BJ (cell line): Measurements from ENCODE around the gene C1QL2. TPM values are rescaled to one million over a fixed set of nuclear protein-coding genes. Genes with fewer than 3 reads are reported as not detected.

Experiments
- CTCF ChIA-PET: fragments of 350-600 bp; formaldehyde crosslinking; extraction: SDS; loops from one replicate; lab custom pipeline; 2021; ENCODE audit warnings: antibody characterized with exemption, inconsistent platforms; lab: Yijun Ruan, JAX
- POLR2A ChIA-PET: fragments of 300-600 bp; sonication (Branson Sonifier 250); formaldehyde crosslinking; extraction: SDS; loops from one replicate; lab custom pipeline; 2021; ENCODE audit warnings: antibody characterized with exemption; lab: Charles Lee
- DNase-seq: peaks from one replicate; pipeline ENCODE4 v3.0.0-alpha.2; 2011; ENCODE audit warnings: low read depth
- H3K27me3 ChIP-seq: 2 replicates; pipeline ENCODE4 v1.6.0; 2011; ENCODE audit warnings: low read length; ENCODE audit not compliant: control insufficient read depth, insufficient read depth
- H3K36me3 ChIP-seq: 2 replicates; pipeline ENCODE4 v1.5.1; 2011; ENCODE audit warnings: low read length; ENCODE audit not compliant: control insufficient read depth, insufficient read depth
- H3K4me3 ChIP-seq: 2 replicates; pipeline ENCODE4 v1.5.1; 2011; ENCODE audit warnings: low read depth, mild to moderate bottlenecking, control low read depth, low read length
- polyA plus RNA-seq: library from polyadenylated mRNA; depleted of rRNA; stranded (reverse); fragments of >200 nt; gene quantifications from 2 replicates; pipeline ENCODE4 v1.2.3, GENCODE V29; 2011
- TF ChIP-seq, protein P1 (sequence below): IDR thresholded peaks from 2 replicates; pipeline ENCODE4 v1.5.1; 2011; ENCODE audit warnings: low read depth, mild to moderate bottlenecking, control low read depth, inconsistent platforms, low read length, moderate library complexity; ENCODE audit not compliant: insufficient read depth

Gene C1QL2
- polyA plus RNA-seq, 1 experiment: not detected

DNA sequence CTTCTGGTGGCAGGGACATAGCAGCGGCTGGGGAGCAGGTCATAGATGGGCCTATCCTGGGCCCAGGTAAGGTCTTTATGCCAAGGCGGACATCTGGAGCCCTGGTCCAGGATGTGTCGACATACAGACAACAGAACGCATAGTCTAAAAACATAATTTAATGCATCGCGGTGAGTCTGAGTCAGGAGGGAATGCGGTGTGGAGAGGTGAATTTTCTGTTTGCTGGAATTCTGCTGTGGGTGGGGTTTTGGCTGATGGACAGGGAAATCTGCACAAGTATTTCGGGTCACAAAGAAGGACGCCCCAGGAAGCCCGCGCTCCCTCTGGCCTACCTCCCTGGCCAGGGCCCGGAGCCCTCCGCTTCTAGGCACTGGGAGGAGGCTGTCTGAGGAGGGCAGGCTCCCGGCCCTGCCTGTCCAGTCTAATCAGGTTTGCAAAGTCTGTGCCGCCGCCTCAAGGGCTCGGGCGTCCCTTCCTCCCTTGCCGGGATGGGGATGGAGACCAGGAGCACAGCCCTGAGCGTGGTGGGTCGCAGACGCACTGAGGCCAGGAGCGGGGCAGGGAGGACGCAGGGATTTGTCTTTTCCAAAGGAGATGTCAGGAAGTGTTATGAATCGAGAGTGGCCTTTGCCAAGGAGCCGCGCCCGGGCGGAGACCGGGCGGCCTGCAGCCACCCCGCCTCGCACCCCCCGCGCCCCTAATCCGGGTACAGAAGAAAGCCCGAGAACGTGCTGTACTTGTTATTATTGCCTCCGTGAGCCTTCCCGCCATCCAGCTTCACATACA is 2.3 kb downstream of the C1QL2 start:
- TF ChIP-seq, protein P1, sequence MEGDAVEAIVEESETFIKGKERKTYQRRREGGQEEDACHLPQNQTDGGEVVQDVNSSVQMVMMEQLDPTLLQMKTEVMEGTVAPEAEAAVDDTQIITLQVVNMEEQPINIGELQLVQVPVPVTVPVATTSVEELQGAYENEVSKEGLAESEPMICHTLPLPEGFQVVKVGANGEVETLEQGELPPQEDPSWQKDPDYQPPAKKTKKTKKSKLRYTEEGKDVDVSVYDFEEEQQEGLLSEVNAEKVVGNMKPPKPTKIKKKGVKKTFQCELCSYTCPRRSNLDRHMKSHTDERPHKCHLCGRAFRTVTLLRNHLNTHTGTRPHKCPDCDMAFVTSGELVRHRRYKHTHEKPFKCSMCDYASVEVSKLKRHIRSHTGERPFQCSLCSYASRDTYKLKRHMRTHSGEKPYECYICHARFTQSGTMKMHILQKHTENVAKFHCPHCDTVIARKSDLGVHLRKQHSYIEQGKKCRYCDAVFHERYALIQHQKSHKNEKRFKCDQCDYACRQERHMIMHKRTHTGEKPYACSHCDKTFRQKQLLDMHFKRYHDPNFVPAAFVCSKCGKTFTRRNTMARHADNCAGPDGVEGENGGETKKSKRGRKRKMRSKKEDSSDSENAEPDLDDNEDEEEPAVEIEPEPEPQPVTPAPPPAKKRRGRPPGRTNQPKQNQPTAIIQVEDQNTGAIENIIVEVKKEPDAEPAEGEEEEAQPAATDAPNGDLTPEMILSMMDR: no peak
- ChIA-PET POLR2A (no interaction called here), CTCF (interaction anchor here (0.6 kb wide), 1 partner anchor 12 kb away, joined by 3 read pairs; no protein-coding TSS in a partner anchor)
- DNase-seq: no peak
- Histone ChIP-seq H3K27me3 (peaks cover 37% of the 10 kb centered on the region), H3K4me3 (no peak overlapping the region), H3K36me3 (no peaks in the 10 kb centered on the region)

DNA sequence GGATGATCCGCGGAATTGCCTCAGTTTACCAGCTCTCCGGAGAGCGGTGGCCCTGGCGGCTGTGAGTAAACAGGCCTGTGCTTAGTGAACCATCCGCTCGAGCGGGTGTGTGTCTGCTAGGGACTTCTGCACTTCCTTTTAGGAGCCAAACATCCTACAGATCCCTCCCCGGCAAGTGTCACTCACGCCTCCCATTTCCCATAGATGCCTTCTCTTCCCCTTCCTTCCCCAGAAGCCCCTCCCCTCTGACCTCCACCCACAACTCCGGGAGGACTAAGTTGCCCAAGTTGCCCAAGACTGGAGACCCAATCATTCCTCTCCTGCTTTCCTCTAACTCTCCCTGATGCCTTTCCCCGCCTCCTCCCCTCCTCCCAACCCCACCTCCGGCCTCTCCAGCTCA is 2.9 kb downstream of the C1QL2 start:
- ChIA-PET POLR2A (no interaction called here), CTCF (no interaction called here)

DNA sequence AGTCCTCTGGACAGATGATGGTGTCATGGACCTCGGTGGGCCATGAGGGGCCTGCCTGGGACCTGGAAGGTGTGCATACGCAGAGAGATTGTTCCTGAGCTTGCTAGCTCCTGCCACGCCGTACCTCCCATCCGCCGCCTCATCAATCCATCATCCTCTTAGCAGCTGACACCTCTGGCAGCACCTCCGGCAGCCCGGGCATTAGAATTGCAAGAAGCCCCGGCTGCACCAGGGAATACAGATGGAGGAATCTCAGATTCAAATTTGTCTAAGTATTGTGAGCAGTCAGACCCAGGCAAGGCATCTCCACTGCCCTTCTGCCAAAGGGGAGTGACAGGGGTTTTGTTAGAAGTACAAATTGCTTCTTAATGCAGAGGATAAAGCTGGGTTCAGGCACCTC is 4.5 kb downstream of the C1QL2 start:
- Histone ChIP-seq H3K4me3 (no peak overlapping the region), H3K36me3 (no peaks in the 10 kb centered on the region), H3K27me3 (peaks cover 36% of the 10 kb centered on the region)
- CTCF ChIA-PET: interaction anchor here (1.0 kb wide), 1 partner anchor 27 kb away, joined by 3 read pairs; no protein-coding TSS in a partner anchor
- no peak for DNase-seq
- TF ChIP-seq, protein P1: no peak
- POLR2A ChIA-PET: no interaction called here

More for the DNA sequence above, 2.9 kb downstream of the C1QL2 start:
- no peak for DNase-seq
- H3K27me3 ChIP-seq: peaks cover 37% of the 10 kb centered on the region
- TF ChIP-seq, protein P1: no peak
- no peak overlapping the region for H3K4me3 ChIP-seq
- no peaks in the 10 kb centered on the region for H3K36me3 ChIP-seq

DNA sequence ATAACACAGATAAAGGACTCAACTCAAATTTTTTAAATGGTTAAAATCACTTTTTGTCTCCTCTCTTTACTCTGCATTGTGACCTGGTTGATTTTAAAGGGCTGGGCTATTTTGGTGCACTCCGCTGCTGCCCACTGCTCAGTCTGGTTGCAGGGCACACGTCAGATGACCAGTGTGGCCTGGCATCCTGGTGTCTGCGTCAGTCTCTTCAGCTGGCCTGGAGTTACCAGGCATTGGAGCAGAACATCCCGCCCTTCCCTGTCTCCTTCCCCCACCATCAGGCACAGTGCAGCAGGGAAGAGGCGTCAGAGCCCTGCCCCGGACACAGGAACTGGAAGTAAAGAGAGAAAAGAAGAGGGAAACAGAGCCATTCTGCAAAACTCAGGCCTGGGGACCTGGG is 8.9 kb downstream of the C1QL2 start:
- Histone ChIP-seq H3K4me3 (no peak overlapping the region), H3K36me3 (no peaks in the 10 kb centered on the region), H3K27me3 (peaks cover 6% of the 10 kb centered on the region; the same call in 1 of the 2 replicates)
- CTCF ChIA-PET: no interaction called here
- no peak for DNase-seq
- TF ChIP-seq, protein P1: no peak
- POLR2A ChIA-PET: no interaction called here

DNA sequence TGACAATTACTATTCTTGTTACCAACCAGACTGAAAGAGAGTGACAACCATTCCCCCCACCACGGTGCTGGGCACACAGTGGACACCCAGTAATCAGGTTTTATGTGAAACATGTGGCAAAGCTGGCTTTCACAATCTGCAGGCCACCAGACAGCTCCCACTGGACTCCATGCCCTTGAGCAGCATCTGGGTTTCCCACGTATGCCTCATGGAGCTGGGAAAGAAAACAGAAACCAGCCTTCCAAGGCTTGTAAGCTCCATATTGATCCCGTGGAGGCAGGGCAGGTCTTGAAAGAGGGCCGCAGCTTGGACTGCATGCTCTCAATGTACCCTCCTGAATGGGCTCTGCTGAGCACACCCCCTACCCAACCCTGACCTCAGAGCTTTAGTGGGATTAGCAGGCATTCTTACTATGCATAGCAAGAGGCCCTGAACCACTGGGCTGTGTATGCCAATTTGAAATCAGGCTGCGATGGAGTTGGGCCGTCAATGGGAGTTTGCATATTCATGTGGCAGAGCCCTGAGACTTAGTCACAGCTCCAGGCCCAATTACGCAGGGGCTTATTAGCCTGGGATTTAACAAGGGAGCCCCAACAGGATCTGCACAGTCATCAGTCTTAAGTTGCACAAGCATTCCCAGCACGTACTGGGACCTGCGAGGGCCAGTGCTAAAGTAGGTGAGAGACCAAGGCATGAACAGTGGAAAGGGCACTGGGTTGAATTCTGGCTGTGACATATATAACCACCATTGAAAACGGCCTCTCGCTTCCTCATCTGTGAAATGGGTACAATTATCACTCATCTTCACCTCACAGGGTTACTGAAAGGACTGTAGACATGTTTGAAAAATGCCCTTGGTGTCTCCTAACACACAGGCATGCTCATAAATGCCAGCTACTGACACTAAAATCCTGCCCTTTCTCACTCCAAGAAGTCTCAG is 10.5 kb downstream of the C1QL2 start:
- ChIA-PET POLR2A (no interaction called here), CTCF (interaction anchor here (0.6 kb wide), 1 partner anchor 25 kb away, joined by 3 read pairs; no protein-coding TSS in a partner anchor)
- Histone ChIP-seq H3K4me3 (no peak overlapping the region), H3K36me3 (no peaks in the 10 kb centered on the region), H3K27me3 (no peaks in the 10 kb centered on the region; the same call in 1 of the 2 replicates)
- no peak for DNase-seq
- TF ChIP-seq, protein P1: no peak
